Breast epithelium (tissue), 3 donors: ENCODE results near the gene MBOAT2.

ENCODE experiments used
- POLR2A ChIP-seq: fragments of 450-650 bp; IDR thresholded peaks from one replicate; pipeline ENCODE4 v1.6.1; 2016; ENCODE audit warnings: antibody characterized with exemption, mild to moderate bottlenecking, moderate library complexity
- POLR2AphosphoS5 ChIP-seq, 3 donors: sonication (generic); formaldehyde crosslinking; IDR thresholded peaks; one replicate each; pipeline ENCODE4 v1.6.1; 2017; ENCODE audit warnings: antibody characterized with exemption in 3 of 3
- TF ChIP-seq, protein P1 (sequence below), 3 donors: fragments of 450-650 bp; IDR thresholded peaks; one replicate each; pipeline ENCODE4 v1.5.1; 2016 to 2017; ENCODE audit warnings: antibody characterized with exemption in 3 of 3, mild to moderate bottlenecking in 3 of 3, moderate library complexity in 3 of 3

DNA sequence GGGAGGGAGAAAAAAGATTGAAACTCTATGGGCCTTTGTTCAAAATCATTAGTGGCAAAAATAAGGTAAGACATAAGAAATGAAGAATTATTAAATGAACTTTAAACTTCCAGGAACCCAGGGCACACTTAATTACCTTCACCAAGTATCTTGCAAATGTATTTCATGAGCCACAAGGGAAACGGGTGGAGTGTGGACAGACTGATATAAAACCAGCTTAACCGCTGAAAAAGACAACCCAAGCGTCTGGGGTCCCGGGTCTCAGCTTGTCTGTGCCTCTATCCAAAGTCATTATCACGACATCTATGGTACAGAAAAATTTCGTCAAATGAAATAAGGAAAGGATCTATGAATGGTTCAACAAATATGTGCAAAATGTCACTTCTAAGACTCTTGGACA lies 13.9 kb upstream of the MBOAT2 start:
- TF ChIP-seq, protein P1, sequence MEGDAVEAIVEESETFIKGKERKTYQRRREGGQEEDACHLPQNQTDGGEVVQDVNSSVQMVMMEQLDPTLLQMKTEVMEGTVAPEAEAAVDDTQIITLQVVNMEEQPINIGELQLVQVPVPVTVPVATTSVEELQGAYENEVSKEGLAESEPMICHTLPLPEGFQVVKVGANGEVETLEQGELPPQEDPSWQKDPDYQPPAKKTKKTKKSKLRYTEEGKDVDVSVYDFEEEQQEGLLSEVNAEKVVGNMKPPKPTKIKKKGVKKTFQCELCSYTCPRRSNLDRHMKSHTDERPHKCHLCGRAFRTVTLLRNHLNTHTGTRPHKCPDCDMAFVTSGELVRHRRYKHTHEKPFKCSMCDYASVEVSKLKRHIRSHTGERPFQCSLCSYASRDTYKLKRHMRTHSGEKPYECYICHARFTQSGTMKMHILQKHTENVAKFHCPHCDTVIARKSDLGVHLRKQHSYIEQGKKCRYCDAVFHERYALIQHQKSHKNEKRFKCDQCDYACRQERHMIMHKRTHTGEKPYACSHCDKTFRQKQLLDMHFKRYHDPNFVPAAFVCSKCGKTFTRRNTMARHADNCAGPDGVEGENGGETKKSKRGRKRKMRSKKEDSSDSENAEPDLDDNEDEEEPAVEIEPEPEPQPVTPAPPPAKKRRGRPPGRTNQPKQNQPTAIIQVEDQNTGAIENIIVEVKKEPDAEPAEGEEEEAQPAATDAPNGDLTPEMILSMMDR (IDR thresholded peaks at IDR 0.05): no peak
- no peak for TF ChIP-seq POLR2AphosphoS5 (IDR thresholded peaks at IDR 0.05)
- no peak for TF ChIP-seq POLR2A
